Midbrain (tissue), 1 donor: ENCODE results near the gene ADTRP.

Experiments used
- DNase-seq: peaks from one replicate; lab custom pipeline; 2025; lab: John Stamatoyannopoulos, UW

The ADTRP gene

DNA sequence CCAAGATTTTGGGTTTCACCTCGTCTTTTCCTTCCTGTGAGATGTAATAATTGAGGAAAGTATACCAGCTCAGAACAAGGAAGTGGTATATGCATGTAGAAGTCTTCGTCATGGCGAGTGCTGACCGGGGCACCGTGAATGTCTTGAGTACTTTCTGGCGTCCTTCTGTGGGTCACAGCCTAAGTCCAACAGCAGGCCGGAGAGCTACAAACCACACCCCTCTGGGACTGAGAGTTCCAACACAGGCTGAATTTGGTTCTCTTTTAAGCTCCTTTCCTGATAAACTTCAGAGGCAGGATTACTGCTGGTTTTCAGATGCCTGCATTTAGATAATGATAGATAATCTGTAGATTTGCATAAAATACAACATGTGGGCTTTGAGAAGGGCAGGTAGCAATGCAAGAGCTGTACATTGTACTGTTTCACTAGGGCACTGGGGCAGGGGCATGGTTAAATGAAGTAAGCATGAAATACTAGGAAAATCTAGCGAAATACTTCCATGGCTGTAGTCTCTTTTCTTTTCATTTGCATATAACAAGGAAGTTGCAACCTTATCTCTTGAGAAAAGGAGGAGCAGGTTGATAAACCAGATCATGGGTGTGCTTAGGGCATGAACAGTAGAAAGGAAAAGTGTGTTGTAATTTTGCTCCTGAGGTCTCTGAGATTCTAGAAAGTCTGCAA lies at the start of gene ADTRP:
Gene ADTRP (minus strand): TSS at position 156 of the 681 bp plus-strand sequence. CDS start 44 bp downstream, at position 112.
- no peak for DNase-seq

- DNase-seq, result no peak
Observed at GRCh38 chr6:11826779-11827178, 48.2 kb upstream of the ADTRP start.

DNA sequence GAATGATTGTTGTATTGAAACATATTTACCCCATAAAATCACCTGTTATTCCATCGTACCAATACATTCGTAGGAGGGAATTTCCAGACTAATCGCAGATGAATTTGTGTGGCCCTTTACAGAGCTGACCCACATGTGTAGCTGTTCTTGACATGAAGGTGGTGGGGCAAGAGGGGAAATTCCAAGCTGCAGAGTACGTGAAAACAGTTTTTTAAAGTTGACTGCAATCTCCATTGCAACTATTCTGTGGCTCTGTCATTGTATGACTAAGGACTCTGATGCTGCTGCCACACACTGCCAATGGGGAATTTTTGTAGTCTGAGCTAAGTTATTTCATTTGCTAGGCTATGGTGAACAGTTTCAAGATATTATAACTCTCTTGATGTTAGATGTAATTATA lies 46.4 kb upstream of the ADTRP start:
- DNase-seq, result no peak

- DNase-seq, result no peak
Observed at GRCh38 chr6:11822346-11822745, 43.7 kb upstream of the ADTRP start.

DNA sequence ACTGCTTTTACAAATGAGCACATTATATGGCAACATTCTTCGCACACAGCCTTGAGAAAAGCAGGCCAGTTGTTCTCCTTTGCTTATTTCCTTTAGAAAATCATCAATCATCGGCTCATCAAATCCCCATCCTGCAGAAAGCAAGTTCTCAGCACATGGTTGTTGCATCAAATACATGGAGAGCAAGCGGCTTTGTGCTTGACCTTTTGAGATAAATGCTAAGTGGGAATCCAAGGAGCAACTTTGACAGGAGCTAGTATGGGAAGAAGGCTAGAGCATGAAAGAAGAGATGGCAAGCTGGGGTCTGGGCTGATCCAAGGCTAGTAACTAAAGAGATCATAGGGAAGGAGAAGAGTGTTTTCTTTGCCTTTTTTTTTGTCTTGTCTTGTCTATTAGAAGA lies 43.2 kb upstream of the ADTRP start:
- DNase-seq, result no peak

- no peak for DNase-seq
Observed at GRCh38 chr6:11820821-11821220, 42.2 kb upstream of the ADTRP start.

DNA sequence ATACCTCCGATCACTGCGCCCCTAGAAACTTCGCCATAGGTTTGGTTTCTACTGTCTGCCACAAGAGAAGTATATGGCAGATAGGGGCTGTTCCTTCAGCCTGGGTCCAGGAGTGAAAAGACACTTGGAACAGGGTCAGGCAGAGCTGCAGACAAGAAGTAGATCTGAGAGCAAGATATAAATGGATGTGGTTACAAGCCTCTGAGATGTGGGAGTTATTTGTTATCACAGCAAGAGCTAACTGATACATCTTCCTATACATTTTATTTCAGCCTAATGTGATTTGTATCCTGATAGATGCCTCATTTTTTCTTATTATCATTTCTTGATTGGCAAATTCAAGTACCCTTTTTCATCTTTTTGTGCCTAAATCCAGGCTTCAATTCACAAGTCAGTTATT lies 40.9 kb upstream of the ADTRP start:
- no peak for DNase-seq

GRCh38 chr6:11815231-11815630 lies 36.6 kb upstream of the ADTRP start:
- DNase-seq, result no peak

DNA sequence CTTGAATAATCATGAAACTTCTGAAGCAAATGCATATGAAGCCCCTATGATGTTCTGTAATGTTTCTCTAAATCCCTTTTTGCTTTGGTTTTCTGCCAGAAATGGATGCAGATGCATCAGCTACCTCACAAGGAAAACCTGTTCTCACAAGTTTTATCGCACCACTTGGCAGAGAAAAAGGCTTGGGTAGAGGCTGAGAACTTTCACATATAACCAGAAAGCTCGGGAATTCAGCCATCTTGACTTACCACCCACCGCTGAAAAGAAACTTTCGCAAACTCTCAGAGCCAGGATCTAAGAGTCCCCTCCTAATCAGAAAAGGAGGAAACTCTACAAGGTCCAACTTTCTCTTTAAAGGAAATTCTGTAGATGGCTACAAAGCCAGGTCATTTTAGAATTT lies 36.2 kb upstream of the ADTRP start:
- DNase-seq, result no peak

DNA sequence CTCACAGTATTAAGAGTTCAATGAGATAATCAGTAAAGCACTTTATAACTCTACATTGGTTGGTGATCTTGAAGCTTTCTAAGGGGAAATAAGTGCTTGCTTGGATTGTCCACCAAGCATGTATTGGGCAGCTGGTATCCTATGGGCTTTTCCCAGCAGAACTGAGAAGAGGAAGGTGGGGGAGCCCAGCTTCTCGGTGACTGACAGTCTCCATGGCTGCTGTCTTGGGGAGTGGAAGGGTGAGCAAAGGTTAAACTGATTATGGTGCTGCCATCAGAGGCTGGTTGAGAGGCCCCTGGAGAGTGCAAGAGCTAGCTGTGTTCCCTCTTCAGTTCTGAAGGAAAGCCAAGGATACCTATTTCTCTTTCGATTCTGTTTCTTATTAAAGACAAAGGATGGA lies 35.5 kb upstream of the ADTRP start:
- DNase-seq, result no peak

GRCh38 chr6:11813606-11814005 lies 35.0 kb upstream of the ADTRP start:
- DNase-seq, result no peak

GRCh38 chr6:11812951-11813350 lies 34.3 kb upstream of the ADTRP start:
- no peak for DNase-seq

GRCh38 chr6:11812439-11812838 lies 33.8 kb upstream of the ADTRP start:
- no peak for DNase-seq

DNA sequence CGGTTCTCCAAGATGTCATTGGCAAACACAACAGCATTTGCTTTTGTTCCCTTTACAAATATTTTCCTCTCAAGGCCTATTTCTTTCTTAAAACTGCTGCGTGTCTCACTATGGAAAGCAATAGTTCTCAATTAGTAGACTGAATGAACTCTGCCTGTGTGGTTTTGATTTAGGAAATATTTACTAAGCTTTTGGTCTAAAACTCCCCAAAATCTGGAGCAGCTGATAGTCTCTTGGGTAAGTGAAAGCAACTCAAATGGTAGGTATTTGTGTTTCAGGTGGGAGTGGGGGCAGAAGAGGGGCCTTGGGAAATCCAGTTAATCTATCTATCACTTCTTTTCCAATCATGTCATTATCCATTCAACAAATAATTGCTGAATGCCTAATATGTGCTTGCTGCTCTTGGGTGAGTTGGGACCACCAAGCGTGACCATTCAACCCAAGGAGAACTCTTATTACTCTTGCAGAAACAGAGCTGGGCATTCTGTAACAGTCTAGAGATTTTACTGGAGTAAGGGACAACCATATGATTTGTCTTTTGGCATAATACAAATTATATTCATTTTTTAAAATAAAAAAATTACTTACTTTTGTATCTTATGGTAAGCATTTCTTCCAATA lies 33.2 kb upstream of the ADTRP start:
- DNase-seq, result no peak

GRCh38 chr6:11810854-11811643 lies 32.4 kb upstream of the ADTRP start:
- no peak for DNase-seq

DNA sequence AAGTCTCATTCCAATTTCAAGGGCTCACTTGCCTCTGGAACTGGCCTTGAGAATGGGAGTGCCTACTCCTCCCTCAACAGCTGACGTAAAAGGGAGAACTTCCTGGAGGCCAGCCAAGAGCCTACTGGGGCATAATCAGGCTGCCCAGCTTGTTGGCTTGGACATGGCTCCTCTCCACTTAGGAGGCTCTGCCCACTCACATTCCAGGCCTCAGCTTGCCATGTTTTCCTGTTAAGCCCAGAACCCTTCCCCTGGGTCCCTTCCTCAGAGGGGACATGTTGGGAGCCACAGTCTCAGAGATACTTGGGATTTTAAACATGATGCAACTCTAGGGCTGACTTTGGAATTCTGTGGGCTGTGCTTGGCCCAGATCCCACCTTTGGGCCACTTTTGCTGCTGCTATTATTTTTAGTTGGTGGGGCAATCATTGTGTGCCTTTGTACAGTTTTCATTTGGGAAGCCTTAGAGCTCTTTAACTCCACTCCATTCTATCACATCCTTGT lies 31.5 kb upstream of the ADTRP start:
- peak; percentile 60 for DNase-seq

GRCh38 chr6:11808054-11808453 lies 29.5 kb upstream of the ADTRP start:
- DNase-seq, result no peak

DNA sequence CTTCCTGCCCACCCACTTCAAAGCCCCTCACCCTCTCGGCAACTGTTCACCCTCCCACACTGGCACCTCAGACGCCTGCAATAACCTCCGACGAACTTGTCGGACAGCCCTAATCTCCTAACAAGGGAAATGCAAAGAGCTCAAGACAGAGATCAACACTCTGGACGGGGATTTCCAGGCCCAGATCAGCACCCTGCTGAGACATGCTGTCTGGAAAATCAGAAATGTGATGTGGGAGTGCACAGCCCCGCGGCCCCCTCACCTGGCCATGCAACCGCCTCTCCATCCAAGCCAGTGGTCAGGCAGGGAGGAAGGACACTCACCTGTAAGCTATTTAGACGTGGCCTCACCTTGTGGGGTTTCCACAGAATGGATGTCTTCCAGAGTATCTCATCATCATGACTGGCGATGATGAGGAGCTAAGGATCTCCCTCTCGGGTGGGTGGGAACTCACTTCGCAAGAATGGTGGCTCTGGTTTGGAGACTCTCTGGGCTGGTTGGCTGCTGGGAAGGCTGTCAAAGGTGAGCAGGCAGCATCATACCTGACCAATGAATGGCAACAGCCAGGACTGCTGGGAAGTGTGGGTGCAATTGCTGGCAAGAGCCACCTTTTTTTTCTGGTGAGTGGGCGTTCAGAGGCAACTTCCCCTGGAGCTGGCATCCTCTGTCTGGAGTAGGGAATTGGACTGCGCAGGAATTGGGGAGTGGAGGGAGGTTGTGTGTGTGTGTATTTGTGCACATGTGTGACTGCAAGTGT lies 28.1 kb upstream of the ADTRP start:
- DNase-seq, result no peak

DNA sequence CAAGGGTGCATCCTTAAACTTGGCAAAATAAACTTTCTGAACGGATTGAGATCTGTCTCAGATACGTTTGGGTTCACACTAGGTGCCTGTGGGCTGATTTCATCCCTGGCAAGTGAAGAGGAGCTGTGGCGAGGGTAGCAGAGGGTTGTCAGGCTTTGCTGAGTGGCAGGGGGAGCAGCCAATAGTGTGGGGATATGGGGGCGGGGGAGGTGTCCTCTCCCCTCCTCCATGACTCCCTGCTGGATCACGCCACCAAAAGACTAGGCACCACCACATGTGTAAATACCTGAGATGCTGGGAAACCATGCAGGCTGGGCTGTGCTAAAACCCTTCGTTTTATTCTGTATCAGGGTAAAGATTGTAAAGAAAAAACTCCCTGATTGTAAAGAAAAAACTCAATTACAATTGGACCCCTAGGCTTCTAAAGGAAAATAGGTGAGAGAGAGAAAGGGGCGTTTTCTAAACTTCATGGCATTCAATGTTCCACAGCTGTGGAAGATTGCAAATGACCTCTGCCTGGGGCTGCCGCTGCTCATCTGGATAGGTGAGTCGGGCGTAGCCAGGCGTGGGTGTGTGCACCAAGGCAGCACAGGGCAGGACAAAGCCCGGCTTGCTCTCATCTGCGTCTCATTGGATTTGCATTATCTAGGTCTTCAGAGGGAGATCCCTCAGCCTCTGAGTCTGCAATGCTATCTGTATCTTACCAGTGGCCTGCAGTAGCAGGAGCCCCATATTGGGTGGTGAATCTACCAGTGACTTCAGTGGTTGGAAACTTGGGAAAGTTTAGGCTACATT lies 26.9 kb upstream of the ADTRP start:
- no peak for DNase-seq

DNA sequence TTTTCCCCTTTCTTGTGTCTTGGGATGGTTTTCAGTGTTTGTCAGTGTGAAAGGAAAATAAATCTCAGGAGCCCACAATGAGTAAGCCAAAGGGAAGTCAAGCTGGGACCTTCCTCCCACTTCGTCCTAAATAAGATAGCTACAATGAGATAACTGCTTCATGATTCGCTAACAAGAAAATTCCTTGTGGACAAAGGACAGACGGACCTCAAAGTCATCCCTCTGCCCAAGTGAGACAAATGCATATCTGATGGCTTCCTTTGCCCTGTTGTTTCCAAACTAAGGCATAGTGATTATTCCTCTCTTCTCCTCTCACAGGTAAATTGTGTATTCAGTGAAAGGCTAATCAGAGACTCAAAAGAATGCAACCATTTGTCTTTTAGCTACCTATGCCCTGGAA lies 26.1 kb upstream of the ADTRP start:
- no peak for DNase-seq

GRCh38 chr6:11804135-11804534 lies 25.5 kb upstream of the ADTRP start:
- no peak for DNase-seq
